ENCODE measurements around the gene PKP1.

Gene PKP1

GRCh38 chr1:201310986-201311355 lies 27.7 kb downstream of the PKP1 start:
- no peak for DNase-seq

DNA sequence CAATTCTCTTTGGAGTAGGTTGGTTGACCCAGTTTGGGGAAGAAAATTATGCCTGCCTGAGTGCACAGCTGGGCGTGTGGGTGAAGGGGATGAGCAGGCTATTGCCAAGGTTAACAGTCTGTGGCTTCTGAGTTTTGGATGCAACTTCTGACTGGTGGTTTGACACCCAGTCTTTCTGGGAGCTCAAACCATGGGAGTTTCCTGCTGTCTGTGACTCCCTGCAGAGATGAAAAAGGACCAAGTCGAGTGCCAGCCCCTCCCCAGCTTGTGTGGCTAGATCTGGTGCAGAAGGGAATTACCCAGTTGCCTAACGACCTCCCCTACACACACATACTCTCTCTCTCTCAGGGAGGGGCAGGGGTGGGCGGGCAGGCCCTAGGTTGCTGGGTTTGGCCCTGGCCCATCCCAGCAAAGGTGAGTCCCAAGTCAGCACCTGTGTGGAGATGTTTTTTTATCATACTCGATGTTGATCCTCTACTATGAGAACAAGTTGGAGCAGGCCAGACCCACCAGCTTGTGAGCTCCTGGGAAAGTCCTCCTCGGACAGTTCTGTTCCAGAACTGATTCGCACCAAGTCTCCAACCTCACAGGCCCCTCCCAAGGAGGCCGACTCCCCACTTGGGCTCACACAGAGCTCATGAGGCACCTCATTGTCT lies 28.2 kb downstream of the PKP1 start:
- no peak for DNase-seq

- DNase-seq, result no peak
Observed at GRCh38 chr1:201312298-201312697, 29.0 kb downstream of the PKP1 start.

DNA sequence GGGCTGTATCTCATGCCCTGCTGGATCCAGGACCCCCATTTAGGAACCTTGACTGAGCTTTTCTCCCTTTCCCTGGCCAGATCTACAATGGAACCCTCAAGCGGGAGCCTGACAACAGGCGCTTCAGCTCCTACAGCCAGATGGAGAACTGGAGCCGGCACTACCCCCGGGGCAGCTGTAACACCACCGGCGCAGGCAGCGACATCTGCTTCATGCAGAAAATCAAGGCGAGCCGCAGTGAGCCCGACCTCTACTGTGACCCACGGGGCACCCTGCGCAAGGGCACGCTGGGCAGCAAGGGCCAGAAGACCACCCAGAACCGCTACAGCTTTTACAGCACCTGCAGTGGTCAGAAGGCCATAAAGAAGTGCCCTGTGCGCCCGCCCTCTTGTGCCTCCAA lies 29.8 kb downstream of the PKP1 start:
- no peak for DNase-seq

DNA sequence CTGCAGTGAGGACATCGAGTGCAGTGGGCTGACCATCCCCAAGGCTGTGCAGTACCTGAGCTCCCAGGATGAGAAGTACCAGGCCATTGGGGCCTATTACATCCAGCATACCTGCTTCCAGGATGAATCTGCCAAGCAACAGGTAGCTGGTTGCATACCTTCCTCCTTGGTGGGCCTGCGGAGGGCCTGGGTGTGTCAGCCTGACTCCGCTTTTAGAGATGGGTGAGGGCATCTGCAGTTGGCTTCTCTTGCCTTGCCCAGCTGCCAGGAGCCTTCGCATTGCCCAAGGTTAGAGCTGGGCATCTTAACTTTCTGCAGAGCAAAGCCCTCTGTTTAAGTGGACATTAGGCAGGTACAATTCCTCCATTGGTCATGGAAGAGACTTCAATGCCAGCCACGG lies 33.2 kb downstream of the PKP1 start:
- DNase-seq, result no peak

DNA sequence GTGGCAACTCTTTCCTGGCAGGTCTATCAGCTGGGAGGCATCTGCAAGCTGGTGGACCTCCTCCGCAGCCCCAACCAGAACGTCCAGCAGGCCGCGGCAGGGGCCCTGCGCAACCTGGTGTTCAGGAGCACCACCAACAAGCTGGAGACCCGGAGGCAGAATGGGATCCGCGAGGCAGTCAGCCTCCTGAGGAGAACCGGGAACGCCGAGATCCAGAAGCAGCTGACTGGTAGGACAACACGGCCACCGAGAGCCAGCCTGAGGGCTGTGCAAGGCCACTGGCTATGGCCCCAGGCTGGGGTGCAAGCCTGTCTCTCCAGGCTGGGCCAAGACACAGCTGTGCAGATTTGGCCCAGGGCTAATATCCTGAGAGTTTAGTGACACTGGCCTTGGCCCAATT lies 34.2 kb downstream of the PKP1 start:
- no peak for DNase-seq

DNA sequence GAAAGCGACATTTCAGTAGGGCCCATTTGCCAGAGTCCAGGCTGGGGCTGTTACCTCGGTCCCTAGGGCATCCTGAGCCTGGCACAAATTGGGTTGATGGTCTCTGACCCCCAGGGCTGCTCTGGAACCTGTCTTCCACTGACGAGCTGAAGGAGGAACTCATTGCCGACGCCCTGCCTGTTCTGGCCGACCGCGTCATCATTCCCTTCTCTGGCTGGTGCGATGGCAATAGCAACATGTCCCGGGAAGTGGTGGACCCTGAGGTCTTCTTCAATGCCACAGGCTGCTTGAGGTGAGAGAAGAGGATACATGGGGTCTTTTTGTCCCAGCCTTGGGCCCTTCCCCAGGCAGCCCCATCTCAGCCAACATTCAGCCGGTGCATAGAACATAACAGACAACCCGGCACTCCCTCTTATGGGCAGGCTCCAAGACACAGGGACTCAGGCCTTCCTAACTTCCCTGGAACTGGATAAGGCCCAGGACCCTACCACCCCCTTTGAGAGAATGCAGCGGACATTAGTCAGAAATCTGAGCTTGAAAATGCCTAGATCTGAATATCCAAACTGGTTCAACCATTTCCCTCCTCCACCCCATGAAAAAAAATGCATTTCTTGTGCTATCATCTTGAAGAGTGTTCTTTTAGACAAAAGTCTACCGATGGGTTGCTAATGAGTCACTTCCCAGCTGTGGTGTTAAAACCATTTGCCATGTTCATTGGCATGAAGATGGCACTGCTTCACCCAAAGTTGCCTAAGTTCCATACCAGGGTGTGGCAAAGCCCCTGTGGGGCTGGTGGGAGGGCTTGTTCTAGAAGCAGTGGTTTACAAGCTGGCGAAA lies 35.4 kb downstream of the PKP1 start:
- no peak for DNase-seq

DNA sequence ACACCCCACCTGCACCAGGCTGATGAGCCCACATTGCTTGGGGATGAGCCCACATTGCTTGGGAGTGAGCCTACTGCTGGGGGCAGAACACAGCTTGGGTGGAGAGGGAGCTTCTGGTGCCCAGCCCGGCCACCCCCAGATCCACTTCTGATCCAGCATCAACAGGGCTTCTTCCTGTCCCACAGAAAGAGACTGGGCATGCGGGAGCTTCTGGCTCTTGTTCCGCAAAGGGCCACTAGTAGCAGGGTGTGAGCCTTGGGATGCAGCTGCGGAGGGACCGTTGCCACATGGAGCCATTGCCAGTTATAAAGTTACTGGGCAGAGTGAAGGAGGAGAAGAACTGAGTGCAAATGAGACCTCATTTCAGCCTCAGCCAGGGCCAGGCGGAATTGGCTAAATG lies 36.3 kb downstream of the PKP1 start:
- no peak for DNase-seq

DNA sequence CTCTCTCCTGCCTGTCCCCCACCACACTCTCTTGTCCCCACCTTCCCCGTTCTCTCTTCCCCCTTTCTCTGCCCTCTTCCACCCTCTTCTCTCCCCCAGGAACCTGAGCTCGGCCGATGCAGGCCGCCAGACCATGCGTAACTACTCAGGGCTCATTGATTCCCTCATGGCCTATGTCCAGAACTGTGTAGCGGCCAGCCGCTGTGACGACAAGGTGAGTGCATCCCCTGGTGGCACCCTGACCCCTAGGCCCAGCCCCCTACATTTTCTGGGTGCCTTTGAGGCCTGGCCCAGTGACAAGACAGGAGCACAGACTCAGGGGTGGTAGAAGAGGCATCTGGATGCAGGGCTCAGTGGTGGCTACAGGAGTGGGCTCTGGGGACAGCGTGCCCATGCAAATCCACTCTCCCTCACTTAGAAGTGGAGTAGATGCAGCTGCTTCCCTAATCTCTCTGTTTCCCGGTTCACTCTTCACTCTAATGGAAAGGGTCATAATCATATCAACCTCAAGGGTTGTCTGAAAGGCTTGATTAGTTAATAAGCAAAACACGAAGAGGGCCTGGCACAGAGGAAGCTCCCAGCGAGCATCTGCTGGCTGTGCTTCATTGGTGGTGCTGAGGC lies 37.0 kb downstream of the PKP1 start:
- DNase-seq, result no peak

- DNase-seq, result no peak
Observed at GRCh38 chr1:201321826-201322390, 38.6 kb downstream of the PKP1 start.

- no peak for DNase-seq
Observed at GRCh38 chr1:201322653-201323510, 39.6 kb downstream of the PKP1 start.

DNA sequence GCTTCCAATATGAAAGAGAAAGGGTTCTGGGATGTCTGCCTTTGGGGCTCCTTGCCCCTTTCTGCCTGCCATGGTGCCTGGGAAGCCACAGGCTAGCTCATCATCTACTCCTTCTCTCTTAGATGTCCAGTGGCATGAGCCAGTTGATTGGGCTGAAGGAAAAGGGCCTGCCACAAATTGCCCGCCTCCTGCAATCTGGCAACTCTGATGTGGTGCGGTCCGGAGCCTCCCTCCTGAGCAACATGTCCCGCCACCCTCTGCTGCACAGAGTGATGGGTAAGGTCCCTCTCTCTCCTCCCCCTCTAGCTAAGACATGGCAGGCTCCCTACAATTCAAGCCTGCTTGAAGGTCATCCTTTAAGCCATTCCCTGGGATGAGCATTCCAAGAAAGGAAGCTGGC lies 41.0 kb downstream of the PKP1 start:
- DNase-seq, result no peak

GRCh38 chr1:201324821-201325677 lies 41.7 kb downstream of the PKP1 start:
- no peak for DNase-seq

DNA sequence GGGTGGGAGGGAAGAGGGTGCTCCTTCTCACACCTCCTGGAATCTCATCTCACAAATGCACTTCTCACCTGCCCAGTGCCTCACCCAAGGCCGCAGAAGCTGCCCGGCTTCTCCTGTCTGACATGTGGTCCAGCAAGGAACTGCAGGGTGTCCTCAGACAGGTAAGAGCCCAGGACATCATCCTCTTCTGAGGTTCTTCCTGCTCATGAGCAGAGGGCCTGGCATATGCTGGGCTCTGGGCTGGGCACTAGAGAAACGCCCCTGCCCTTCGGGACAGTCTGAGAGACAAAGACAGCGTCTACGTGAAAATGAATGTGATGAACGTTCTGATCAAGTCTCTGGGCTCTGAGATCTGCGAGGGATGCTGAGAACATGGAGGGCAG lies 42.4 kb downstream of the PKP1 start:
- DNase-seq, result no peak

DNA sequence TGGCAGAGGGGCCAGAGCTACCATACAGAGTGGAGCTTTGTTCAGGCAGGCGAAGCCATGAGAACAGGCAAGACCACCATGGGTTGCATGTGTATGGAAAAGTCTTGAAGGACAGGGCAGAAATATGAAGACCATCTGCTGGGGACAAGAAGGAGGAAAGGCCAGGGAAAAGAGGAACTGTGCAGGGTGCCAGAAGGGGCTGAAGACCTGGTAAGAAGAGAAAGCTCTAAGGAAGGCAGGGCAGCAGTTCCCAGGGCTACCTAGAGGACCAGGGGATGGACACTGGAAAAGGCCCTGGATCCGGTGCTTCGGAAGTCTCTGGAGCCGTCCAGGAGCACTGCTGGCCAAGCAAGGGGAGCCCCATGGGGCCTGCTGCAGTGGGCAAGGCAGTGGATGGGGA lies 43.4 kb downstream of the PKP1 start:
- no peak for DNase-seq

DNA sequence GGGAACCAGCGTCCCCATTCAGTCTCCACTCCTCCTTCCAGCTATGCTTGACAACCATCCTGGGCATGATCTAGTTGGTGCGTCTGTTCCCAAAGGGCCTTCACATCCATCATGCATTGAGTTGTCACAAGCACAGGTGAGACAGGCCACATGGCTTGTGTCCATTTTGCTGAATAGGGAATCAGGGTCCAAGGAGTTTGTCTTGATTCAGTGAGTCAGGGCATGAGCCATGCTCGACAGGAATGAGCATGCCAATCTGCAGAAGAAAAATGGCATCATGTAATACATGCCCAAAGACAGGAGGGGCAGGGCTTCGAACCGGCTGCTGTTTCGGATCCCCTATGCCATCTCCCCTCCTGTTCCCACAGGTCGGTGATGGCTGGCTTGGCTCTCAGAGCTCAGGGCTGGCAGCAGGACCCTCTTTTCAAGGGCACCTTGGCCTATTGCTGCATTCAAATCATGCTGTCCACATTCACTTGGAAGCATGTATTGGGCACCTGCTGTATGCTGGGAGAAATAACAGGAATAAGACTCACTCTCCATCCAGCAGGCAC lies 44.5 kb downstream of the PKP1 start:
- DNase-seq, result no peak

DNA sequence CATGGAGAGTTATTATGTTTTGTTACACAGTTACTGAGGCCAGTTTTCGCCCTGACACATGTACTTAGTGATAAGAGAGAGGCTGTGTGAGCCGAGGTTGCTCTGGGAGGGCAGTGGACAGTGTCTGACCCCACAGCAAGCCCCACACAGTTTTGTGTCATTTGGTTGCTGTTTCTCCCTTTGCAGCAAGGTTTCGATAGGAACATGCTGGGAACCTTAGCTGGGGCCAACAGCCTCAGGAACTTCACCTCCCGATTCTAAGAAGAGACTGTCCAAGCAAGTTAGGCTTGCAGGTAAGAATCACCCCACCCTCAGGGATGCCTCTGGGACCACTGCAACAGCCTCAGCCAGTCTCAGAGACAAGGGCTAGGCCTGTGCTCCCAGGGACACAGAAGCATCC lies 45.3 kb downstream of the PKP1 start:
- no peak for DNase-seq

GRCh38 chr1:201329286-201329685 lies 46.0 kb downstream of the PKP1 start:
- no peak for DNase-seq

GRCh38 chr1:201329801-201330200 lies 46.5 kb downstream of the PKP1 start:
- no peak for DNase-seq

GRCh38 chr1:201330541-201330940 lies 47.2 kb downstream of the PKP1 start:
- no peak for DNase-seq

DNA sequence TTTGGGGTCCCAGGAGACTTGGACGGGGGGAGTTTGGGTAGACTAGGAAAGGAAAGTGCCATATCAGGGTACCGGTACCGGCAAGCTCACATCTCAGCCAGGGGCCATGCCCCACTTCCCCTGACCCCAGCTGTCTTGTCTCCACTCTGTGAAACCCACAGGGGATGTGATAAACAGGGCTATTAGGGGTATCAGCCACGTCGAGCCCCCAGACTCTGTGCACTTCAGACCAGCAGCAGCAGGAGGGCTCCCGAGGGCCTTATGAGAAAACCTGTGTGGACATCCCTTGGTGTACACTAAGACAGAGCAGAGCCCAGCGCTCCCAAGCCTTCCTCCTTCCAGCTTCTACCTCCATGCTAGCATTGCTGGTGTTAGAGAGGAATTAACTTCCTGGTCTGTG lies 47.9 kb downstream of the PKP1 start:
- no peak for DNase-seq

- no peak for DNase-seq
Observed at GRCh38 chr1:201332021-201332420, 48.7 kb downstream of the PKP1 start.
